CD4-positive, alpha-beta T cell treated with Interleukin-10 for 1 hour (primary cell): ENCODE results near the gene SUPT3H.

Experiments
- DNase-seq: peaks from one replicate; pipeline ENCODE4 v3.0.0-alpha.2; 2020

Gene SUPT3H

GRCh38 chr6:45387236-45387635 lies 9.5 kb upstream of the SUPT3H start:
- no peak for DNase-seq

GRCh38 chr6:45386501-45386900 lies 8.8 kb upstream of the SUPT3H start:
- no peak for DNase-seq

- DNase-seq, result no peak
These were observed 4.7 kb upstream of the SUPT3H start for GRCh38 chr6:45382391-45382790.

GRCh38 chr6:45378334-45378926 lies 696 bp upstream of the SUPT3H start:
- peak; percentile 32 for DNase-seq

- DNase-seq, result no peak
These were observed 636 bp downstream of the SUPT3H start for GRCh38 chr6:45377043-45377553.

GRCh38 chr6:45376310-45377042 lies 1.3 kb downstream of the SUPT3H start:
- no peak for DNase-seq

GRCh38 chr6:45375449-45375848 lies 2.3 kb downstream of the SUPT3H start:
- DNase-seq, result no peak

GRCh38 chr6:45371924-45372573 lies 5.7 kb downstream of the SUPT3H start:
- no peak for DNase-seq

GRCh38 chr6:45369870-45370269 lies 7.9 kb downstream of the SUPT3H start:
- no peak for DNase-seq

- DNase-seq, result no peak
These were observed 9.7 kb downstream of the SUPT3H start for GRCh38 chr6:45367999-45368398.

- no peak for DNase-seq
These were observed 11.2 kb downstream of the SUPT3H start for GRCh38 chr6:45366534-45366933.

GRCh38 chr6:45365036-45365435 lies 12.7 kb downstream of the SUPT3H start:
- no peak for DNase-seq

- no peak for DNase-seq
These were observed 13.3 kb downstream of the SUPT3H start for GRCh38 chr6:45364466-45364865.

- no peak for DNase-seq
These were observed 24.1 kb downstream of the SUPT3H start for GRCh38 chr6:45353654-45354053.

GRCh38 chr6:45351667-45352066 lies 26.1 kb downstream of the SUPT3H start:
- DNase-seq, result no peak

GRCh38 chr6:45351076-45351475 lies 26.7 kb downstream of the SUPT3H start:
- DNase-seq, result no peak

GRCh38 chr6:45350186-45350710 lies 27.5 kb downstream of the SUPT3H start:
- DNase-seq, result no peak

GRCh38 chr6:45344900-45345299 lies 32.8 kb downstream of the SUPT3H start:
- DNase-seq, result no peak

GRCh38 chr6:45328523-45328922 lies 49.2 kb downstream of the SUPT3H start:
- DNase-seq, result no peak

- peak; percentile 4 for DNase-seq
These were observed 49.7 kb downstream of the SUPT3H start, which contains the start of gene RUNX2 for GRCh38 chr6:45327956-45328522. Gene RUNX2, plus strand, starts transcription at chr6:45328330. Its CDS starts 397 bp downstream, at chr6:45328727.

- no peak for DNase-seq
These were observed 50.9 kb downstream of the SUPT3H start for GRCh38 chr6:45326698-45327417.

- DNase-seq, result peak; percentile 10
These were observed 54.0 kb downstream of the SUPT3H start for GRCh38 chr6:45323656-45324224.
